DMS79 (cell line): ENCODE results near the gene IRX2.

Experiments used
- DNase-seq: peaks from one replicate; lab custom pipeline; 2025; lab: John Stamatoyannopoulos, UW

Gene IRX2

DNA sequence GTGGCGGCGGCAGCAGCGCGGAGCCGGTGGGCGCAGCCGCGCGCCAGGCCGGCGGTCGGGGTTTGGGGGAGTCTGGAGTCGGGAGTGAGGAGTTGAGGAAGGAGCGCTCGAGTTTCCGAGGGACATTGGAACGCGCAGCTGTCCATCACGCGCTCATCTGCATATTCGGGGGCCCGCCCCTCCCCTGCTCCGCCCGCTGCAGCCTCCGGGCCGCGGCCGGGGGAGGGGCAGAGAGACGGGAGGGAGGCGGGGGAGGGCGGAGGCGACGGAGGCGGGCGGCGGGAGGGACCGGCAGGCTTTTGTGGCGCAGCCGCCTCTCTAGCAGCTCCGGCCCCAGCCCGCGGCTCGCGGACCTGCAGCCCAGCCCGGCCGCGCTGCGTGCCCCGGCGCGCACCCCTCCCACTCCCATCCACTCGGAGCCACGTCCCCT is at the start of gene IRX2:
IRX2 (minus strand) TSS at position 86 of the 430 bp plus-strand sequence. CDS start 264 bp downstream, outside the sequence.
- peak; percentile 83 for DNase-seq

DNA sequence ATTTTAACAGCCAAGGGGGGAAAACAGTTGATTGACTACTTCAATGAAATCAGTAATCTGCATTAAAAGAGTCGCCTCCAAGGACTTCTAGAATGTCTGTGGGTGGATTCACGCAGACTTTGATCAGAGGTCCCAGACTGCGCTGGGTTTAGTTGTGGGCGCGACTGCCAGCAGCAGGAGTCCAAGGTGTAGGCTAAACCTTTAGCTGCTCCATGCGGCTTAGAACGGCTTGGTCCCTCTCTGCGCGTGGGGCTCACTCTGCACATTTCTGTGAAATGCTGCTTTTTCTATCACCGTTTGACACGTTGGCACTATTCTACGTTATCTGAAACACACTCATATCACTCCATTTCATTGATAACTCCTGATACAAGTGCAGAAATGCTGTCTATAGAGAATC is 48.6 kb upstream of the IRX2 start:
- DNase-seq = no peak

DNA sequence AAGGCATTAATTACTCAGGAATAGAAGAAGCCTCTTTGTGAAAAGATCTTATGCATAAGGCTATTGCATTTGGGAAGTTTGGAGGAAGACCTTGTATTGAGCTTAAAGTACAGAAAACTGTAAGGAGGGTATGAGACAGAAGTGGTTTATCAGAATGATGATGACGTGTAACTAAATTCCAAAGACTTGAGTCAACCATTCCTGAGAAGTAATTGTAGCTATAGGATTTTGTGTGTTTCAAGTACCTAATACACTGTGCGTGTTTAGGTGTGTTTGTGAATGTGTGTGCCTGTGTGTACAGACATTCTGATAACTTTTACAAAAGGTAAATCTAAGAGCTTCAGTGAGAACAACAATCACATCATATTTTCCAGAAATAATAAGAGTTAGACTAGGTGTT is 46.5 kb upstream of the IRX2 start:
- DNase-seq = no peak

DNA sequence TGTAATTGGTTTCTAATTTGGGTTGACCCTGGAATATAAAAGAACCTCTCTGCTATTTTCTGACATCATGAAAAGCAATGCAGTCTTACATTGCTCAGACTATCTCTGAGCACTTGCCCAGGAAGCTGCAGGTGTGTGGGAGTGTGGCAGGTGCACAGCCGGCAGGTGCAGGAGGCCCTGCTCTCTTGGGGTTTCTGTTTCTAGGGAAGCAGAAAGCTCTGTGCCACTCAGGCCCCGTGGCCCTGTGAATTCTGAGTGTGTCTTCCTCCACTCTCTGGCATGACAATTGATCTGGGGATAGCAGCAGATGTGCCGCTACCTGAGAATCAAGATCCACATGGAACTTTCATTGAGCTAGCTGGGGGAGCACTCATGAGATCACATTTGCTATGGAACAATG is 45.7 kb upstream of the IRX2 start:
- peak; percentile 49 for DNase-seq

DNA sequence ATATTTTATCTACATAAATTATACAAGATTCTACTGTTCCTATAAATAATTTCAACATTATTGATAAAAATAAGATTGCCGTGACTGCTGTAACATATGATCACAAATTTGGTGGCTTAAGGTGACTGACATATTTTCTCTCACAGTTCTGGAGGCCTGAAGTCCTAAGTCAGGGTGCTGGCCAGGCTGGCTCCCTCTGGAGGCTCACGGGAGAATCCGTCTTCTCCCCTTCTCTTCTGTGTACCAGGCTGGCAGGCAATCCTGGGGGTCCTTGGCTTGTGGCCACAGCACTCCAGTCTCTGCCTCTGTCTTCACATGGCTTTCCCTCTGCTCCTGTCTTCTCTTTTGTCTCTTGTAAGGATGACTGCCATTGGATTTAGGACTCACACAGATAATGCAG is 31.7 kb upstream of the IRX2 start:
- DNase-seq = no peak

DNA sequence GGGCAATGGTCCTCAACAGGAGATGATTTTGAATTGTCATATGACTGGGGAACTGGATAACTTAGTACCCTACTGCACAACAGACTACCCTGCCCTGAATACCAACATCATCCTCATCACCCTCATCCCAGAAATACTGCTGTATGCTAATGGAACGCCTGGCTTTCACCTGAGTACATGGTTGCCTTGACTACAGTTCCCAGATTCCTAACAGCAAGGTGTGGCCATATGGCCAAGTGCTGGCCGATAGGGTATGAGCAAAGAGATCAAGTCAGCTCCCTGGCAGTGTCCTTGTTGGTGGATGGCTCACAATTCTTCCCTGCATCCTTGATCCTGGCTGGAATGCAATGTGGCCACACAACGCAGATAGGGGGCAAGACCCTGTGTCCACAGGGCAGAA is 31.2 kb upstream of the IRX2 start:
- DNase-seq = no peak

DNA sequence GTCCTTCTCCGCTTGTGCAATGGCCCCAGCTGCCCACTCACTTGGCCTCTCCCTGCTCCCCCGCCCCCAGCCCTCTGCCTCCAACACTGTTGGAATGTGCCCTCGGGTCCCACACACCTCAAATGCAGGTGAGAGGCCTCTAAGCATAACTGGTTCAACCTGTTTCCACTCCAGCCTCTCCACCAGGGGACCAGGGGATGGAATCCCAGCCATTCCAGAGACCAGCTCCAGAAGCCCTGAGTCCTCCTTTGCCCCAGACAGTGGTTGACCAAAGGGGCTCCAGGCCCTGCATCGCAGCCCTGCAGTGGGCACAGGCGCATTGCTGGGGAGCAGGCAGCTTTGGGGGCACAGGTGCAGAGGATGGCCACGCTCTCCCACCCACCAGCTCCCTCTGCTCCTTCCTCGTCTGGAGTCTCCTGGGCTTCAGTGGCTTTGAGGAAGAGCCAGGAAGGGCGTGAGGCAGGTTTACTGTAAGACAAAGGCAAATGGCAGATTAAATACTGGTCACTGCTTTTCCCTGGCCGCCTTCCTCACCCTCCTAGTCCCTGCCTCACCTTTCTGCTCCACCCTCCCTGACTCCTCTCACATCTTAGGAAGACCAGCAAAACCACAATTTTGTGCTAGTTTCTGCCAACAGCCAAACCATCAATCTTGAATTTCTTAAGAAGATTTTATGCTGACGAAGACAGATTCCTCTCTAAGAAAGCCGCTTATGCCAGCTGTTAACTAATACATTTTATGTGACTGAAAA is 29.1 kb upstream of the IRX2 start:
- no peak for DNase-seq

DNA sequence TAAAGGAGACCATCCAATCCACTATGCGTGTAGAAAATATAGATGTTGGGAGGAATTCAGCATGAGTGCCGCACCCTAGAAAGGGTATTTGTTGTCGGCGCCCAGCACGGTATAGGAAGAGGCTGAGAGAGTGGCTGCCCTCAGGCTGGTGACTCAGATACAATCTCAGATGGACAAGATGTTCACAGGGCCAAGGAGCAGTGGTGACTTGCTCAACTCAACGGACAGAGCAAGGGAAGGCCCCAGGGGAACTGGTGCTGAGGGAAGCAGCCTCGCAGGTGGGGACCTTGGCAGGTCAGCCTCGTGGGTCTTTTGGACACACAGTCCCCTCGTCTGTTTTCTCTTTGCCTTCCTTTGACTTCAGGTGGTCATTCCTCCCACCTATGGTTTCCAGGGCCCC is 28.0 kb upstream of the IRX2 start:
- no peak for DNase-seq

DNA sequence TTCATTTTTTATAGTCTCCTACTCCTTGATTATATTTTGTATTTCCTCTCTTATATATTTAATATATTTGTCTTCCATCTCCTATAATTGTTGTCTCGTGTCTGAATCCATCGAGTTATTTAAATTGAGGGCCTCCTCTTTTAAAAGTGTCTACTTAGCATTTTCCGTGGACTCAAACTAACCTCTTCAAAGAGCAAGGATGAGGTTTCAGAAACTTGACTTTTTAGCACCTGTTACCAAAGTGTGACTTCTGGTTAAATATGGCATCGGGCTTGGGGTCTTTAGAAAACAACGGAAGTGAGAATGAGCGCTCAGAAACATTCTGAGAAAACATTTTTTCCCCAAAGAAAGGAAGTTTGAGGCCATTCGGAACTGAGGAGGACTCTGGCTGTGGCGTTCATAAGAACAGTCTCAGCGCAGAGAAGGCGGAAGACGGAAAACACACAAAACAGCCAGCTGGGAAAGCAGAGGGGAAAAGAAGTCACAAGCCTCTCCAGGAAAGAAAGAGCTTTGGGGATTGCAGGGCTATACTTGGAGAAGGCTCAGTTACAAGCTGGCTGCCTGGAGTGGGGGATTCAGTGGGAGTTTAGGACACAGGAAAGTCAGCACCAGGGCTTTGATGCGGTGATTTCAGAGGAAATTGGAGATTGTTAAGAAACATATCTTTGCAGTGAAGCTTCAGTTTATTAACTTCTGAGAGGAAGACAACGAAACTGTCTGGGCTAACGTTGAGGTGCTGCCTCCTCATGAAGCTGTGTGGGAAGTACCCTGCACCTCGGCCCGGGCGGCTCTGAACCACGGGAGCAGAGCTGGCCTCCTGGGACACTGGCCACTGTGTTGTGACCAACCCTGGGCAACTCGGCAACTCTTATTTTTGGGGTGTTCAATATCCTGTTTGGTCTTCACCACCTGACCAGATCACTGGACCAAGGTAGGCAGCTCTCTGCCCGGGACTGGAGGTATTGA is 25.1 kb upstream of the IRX2 start:
- no peak for DNase-seq

DNA sequence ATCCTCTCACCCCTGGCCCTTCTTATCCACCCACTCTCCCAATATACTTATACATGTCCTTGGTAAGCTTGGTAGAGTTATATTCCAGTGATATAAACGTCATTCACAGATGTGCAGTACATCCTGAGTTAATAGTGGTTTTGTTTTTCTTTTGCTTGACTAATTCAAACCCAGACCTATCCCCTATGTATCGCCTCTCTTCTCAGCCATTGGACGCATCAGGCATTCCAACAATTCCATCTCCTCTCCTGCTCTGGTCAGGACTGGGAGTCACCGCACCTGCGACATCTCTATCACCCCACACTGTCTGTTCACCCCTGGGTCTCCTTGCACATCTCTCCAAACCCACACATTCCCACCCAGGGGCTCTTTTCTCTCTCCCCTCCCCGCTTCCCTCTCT is 21.9 kb upstream of the IRX2 start:
- DNase-seq = no peak

DNA sequence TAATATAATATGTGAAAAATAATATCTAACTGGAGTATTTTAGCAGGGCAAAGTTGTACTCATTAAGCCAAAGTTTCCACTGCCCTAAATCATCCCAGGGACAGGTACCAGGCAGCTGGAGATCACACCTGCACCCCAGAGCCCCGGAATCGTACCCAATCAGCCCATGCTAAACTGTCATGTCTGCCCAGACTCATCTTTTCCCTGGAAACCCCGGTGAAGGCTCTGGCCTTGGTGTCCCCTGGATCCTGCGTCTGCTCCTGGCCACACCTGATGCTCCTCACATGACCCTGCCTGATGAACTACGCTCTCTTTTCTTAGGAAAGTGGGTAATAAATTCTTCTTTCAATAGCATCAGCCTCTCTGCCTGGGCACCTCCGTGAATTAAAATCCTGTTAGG is 15.6 kb upstream of the IRX2 start:
- DNase-seq = no peak

DNA sequence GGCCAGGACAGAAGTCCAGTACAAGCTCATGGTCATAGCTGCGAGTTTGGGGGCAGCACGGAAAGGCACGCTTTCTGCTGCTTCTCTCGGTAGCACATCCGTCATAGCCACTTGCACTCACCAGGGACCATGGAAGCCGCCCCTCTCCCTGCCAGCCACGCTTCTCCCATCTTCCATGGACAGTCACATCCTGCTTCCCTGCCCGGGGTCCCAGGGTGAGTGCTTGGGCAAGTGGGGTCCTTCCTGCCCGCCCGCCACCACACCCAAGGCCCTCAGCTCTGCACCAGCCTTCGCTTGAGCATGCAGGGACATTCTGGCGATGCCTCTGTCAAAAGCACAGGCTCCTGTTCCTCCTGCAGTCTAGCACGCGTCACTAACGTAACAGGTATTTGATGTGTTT is 13.1 kb upstream of the IRX2 start:
- DNase-seq = no peak

DNA sequence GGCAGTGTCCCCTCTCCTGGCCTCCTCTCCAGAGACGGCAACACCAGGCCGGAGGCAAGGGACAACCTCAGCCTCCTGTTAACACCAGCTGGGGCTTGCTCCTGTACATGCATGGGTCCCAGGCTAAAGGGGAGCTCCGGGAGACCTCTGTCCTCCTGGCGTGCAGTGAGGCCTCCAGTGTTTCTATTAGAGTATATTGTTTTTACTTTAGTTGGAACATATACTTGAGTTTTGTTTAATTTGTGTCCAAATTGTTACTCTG is 12.0 kb upstream of the IRX2 start:
- DNase-seq = no peak

DNA sequence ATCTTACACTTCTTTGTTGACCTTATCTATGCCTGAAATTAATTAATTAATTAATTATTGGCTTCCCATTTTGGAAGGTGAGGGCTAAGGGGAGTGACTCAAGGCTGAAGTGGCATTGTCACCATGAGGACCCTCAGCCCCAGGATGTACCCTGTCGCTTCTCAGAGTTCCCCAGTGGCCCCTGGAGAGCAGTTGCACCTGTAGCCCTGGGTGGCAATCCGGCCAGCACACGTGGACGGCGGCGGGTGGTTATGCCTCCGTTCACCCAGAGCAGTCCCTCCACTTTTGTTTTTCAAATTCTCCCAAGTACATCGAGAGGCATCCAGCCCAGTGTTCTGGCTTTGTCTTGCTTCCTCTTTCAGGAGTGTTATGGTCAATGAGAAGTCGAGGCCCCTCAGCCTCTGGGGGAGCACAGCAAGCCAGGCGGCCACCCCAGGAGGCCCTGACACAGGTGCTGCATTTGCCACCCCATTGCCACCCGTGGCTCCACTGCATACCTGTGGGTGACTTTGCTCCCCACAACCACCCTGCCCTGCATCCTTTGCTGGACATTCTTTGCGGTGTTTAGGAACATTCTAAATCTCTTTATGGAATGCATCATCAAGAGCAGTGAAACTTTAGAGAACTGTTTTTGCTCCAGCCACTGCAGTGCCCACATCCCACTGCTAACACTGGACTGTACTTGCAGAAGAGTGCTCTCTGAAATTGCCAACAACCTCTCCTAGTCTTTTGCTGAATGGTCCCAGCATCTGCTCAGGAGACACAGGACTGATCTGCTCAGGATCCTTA is 11.5 kb upstream of the IRX2 start:
- no peak for DNase-seq

DNA sequence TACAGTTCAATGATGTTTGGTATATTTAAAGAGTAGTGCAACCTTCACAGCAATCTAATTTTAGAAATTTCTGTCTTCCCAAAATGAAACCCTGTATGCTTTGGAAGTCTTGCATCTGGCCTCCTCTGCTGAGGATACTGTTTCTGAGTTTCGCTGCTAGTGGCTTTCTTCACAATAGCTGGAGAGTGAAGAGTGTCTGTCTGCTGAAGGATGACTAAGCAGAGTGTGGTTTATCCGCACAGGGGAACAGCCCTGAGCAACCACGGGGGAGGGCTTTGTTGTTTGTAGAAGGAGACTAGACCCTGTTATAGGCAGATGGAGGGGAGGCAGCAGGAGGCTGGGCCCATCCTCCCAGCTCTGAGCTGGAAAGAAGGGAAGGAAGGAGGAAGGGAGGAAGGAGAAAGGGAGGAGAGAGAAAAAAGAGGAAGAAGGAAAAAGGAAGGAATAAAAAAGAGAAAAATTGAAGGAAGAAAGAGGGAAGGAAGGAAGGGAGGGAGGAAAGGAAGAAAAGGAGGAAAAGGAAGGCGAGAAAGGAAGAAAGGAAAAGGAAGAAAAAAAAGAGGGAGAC is 10.5 kb upstream of the IRX2 start:
- no peak for DNase-seq

DNA sequence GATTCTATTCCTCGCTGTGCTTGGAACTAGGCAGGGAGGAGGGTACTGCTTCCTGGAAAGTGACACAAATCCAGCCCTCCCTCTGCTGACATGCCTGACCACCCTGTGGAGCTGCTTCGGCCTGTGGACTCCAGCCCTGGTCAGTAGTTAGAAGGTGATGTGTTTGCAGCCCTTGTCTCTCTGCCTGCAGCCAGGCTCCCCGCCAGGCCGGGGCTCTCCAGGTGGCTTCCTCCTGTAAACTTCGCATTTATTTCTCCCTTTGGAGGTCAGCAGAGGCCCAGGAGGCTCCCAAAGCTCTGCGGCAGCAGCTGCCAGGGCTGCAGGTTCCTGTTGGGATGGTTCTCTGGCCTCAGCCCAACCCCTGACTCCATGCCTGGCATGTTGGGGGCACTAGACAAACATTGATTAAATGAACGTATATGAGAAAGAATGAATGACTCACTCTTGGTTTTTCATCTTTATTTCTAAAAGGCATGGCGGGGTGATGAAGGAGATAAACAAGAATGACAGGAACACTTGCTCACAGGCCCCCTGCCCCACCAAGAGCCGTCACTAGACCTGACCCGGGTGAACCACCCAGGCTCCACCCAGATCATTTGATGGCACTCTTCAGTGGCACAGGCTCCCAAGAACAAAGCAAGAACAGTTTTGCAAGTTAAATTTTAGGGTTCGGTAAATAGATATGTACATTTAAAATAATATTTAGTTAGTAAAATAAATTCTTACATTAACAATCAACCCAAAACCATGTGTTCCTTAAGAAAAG is 8.4 kb upstream of the IRX2 start:
- DNase-seq = no peak

DNA sequence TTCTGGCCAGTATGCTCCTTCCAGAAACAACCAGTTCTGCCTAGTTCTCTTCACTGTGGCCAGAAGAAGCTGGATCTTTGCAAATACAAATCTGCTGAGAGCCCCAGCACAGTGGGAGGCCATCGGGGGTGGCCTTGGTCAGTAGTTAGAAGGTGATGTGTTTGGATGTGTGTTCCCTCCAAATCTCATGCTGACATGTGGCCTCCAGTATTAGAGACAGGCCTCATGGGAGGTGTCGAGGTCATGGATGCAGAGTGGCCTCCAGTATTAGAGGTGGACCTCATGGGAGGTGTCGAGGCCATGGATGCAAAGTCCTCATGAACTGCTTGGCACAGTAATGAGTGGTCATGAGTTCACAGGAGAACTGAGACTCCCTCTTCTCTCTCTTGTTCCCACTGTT is 7.6 kb upstream of the IRX2 start:
- DNase-seq = no peak

DNA sequence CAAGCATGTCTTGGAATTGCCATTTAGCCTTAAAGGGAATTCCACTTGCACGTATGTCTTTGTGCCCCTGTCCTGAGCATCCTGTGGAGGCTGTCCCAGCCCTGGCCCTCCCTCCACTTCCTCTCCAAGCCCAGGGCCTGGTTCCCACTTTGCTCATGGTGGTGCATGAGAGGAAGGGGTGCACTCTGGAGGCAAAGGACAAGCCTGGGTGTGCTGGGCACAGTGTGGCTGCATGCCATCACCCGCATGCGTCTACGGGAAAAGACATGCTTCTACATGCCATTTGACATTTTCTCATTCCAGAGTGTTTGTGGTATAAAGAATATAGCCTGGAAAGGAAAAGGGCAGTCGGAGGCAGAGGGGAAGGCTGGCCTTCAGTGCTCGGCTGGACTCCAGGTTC is 7.2 kb upstream of the IRX2 start:
- DNase-seq = no peak

DNA sequence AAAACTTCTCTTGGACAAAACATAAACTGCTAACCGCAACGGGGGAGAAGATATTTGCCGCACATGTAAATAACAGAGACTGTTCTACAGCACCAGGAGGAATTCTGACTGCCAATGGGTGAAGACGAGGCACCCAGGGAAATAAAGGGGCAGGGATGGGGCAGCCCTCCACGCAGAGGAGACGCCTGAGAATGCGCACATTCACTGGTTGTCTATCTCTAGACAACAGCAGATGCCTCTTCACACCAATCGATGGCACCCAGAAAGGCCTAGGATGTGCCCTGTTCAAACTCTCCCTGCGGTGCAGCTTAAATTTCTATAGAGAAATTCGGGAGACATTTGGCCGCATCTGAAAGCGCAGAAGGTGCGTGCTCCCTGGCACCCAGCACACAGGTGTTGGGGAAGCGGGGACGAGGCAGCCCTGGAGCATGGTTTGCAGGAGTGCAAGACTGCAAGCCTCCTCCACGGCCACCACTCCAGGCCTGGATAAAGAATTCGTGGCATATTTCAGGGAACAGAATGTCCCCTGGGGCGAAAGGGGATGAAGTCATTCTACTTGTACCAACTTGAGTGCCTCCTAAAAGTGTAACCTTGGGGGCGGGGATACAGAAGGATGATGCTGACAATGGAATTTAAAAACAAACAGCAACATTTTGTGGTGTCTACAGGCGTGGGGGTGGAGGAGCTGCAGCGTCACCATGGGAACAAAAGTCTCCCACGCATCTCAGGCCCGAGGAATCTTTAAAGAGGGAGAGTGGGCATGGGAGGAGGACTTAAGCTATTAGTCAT is 6.3 kb upstream of the IRX2 start:
- DNase-seq = no peak

DNA sequence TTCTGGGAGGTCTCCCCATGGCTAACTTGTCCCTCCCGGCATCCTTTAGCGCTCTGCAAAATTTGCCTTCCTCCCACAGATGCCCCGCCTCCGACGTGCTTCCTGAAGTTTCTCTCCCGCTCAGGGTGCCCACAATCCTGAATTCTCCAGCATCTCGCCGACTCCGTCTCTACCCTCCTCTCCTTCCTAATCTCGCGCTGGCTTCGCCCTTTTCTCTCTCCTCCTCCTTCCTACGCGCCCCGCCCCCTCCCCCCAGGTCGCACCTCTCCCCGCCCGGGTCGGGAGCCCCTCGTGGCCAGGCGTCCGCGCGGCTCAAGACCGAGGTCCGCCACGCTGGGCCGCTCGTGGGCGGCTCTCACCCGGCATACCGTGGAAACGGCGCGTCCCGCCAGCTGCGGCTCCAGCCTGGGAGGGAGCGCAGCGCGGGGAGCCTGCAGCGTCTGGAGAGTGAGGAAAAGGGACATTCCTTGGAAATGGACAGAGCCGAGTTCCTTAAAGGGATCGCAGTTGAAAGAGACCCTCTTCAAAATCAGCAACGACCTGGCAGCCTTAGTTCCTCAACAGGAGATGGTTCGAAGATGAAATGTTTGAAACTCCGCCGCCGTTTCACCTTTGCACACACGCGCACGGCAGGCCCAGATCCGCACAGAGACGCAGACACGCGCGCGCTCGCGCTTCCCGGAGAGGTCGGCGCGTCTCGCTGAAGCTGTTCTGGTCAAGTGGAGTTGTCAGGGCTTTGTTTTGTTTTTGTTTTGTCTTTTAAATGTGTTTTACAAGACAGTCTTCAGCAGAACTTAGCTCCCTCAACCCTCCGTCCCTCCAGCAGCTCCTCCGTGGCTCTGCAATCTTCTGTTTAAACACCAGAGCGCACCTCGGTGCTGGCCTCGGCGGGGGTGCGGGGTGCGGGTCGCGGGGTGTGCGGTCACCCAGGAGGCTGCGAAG is 5.0 kb upstream of the IRX2 start:
- no peak for DNase-seq
